GM19463 (cell line): ENCODE results near the gene TM6SF1.
"Not testable (repeated sequence)": the region's sequence is repeated elsewhere in the genome, so short reads cannot be mapped to it uniquely, and the experiment has no call there.

Source experiments
- ATAC-seq: cut with Tn5 transposase; IDR thresholded peaks from one replicate; pipeline ENCODE4 v1.9.1; 2021; ENCODE audit warnings: mild to moderate bottlenecking, moderate library complexity; ENCODE audit not compliant: unreplicated experiment

Gene TM6SF1

GRCh38 chr15:83087576-83087975 is 19.9 kb upstream of the TM6SF1 start:
- no peak for ATAC-seq

- no peak for ATAC-seq
Measured at GRCh38 chr15:83088876-83089275, 18.6 kb upstream of the TM6SF1 start.

- no peak for ATAC-seq
Measured at GRCh38 chr15:83090465-83090864, 17.0 kb upstream of the TM6SF1 start.

GRCh38 chr15:83091965-83092308 is 15.5 kb upstream of the TM6SF1 start:
- not testable (repeated sequence) for ATAC-seq

GRCh38 chr15:83092309-83092976 is 15.0 kb upstream of the TM6SF1 start:
- ATAC-seq = no peak

- ATAC-seq = no peak
Measured at GRCh38 chr15:83094583-83094982, 12.9 kb upstream of the TM6SF1 start.

- ATAC-seq = no peak
Measured at GRCh38 chr15:83098079-83098478, 9.4 kb upstream of the TM6SF1 start.

GRCh38 chr15:83099290-83099689 is 8.2 kb upstream of the TM6SF1 start:
- no peak for ATAC-seq

- ATAC-seq = no peak
Measured at GRCh38 chr15:83100097-83100646, 7.3 kb upstream of the TM6SF1 start.

- ATAC-seq = no peak
Measured at GRCh38 chr15:83102346-83102745, 5.1 kb upstream of the TM6SF1 start.

- no peak for ATAC-seq
Measured at GRCh38 chr15:83104141-83104540, 3.3 kb upstream of the TM6SF1 start.

- ATAC-seq = no peak
Measured at GRCh38 chr15:83105440-83105839, 2.0 kb upstream of the TM6SF1 start.

GRCh38 chr15:83107841-83108181 is 366 bp downstream of the TM6SF1 start:
- ATAC-seq = no peak

- ATAC-seq = no peak
Measured at GRCh38 chr15:83108266-83109219, 1.1 kb downstream of the TM6SF1 start.

GRCh38 chr15:83109532-83109931 is 2.1 kb downstream of the TM6SF1 start:
- ATAC-seq = no peak

GRCh38 chr15:83110381-83110780 is 2.9 kb downstream of the TM6SF1 start:
- ATAC-seq = no peak

GRCh38 chr15:83111149-83111548 is 3.7 kb downstream of the TM6SF1 start:
- ATAC-seq = no peak

GRCh38 chr15:83112233-83112955 is 4.9 kb downstream of the TM6SF1 start:
- no peak for ATAC-seq

- ATAC-seq = no peak
Measured at GRCh38 chr15:83112956-83113299, 5.5 kb downstream of the TM6SF1 start.

GRCh38 chr15:83113881-83114674 is 6.6 kb downstream of the TM6SF1 start:
- ATAC-seq = no peak

GRCh38 chr15:83114856-83115255 is 7.4 kb downstream of the TM6SF1 start:
- no peak for ATAC-seq
